C4-2B (cell line): Measurements from ENCODE around the gene SYT2.

Source experiments
- H3K27ac ChIP-seq: fragments of 450-650 bp; 2 replicates; pipeline ENCODE4 v1.5.1; 2017
- CTCF ChIP-seq: fragments of 450-650 bp; conservative IDR thresholded peaks from 2 replicates; pipeline ENCODE4 v1.5.1; 2017; ENCODE audit warnings: mild to moderate bottlenecking
- ZFX ChIP-seq: fragments of 450-650 bp; IDR thresholded peaks from 2 replicates; pipeline ENCODE4 v1.6.1; 2017

SYT2 gene

DNA sequence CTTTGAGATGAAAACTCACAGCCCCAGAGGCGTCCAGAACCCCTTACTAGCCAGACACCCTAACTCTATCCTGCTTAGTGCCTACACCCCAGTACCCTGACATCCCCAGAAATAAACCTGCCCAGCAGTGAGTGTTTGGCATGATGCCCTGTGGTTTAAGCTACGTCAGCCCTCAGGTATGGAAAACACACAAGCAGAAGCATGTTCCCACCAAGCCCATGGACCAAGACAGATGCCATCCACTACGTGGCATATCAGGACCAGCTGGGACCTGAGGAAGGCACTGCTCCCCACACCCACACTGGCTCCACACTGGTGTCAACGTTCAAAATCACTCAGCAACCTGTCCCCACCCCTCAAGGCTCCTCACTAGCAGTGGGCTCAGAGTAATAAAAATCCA is 116.4 kb downstream of the SYT2 start:
- no peak overlapping the region for H3K27ac ChIP-seq
- TF ChIP-seq ZFX (no peak), CTCF (no peak)

DNA sequence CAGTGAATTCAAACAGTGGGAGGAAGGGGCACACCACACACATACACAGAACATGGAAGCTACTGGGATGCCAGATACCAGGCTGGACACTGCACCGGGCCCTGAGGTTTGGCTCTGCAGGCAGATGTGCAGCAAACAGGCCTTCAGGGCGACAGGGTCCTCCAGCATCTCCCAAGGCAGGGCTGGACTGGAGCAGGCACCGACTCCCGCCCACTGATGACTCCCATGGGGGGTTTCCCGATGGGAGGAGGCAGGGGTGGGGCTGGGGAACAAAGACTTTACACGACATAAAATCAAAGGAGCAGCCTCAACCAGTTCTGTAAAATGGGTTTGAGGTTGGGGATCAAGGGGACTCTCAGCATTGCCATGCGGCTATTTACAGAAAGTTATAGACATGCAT is 118.1 kb downstream of the SYT2 start:
- TF ChIP-seq CTCF = no peak
- TF ChIP-seq ZFX = no peak
- no peak overlapping the region for H3K27ac ChIP-seq

GRCh38 chr1:202591515-202591914 is 118.7 kb downstream of the SYT2 start:
- TF ChIP-seq ZFX (no peak), CTCF (no peak)
- H3K27ac ChIP-seq = no peak overlapping the region

- H3K27ac ChIP-seq = no peak overlapping the region
- TF ChIP-seq CTCF = no peak
- TF ChIP-seq ZFX = no peak
Observed at GRCh38 chr1:202590975-202591411, 119.3 kb downstream of the SYT2 start.

DNA sequence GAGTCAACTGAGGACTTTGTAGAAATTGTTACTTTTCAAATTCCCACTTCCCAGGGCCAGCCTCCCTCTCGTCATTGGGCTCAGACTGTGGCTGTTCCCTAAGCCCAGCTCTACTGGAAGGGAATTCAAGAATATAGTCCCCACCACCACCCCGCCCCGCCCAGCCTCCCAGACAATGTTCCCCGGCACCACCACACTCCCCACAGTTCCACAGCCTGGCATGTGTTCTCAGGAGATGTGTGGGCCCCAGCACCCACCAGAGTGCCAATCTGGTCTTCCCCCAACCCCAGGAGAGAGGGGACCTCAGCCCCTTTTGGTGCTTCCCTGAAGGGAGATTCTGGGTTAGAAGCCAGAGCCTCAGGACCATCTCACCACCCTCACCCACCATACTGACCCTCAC is 120.1 kb downstream of the SYT2 start:
- H3K27ac ChIP-seq = no peak overlapping the region
- no peak for TF ChIP-seq CTCF
- no peak for TF ChIP-seq ZFX

- TF ChIP-seq ZFX (no peak), CTCF (no peak)
- no peak overlapping the region for H3K27ac ChIP-seq
Observed at GRCh38 chr1:202589190-202589930, 120.9 kb downstream of the SYT2 start.

GRCh38 chr1:202588503-202589189 is 121.6 kb downstream of the SYT2 start:
- TF ChIP-seq CTCF (no peak), ZFX (no peak)
- no peak overlapping the region for H3K27ac ChIP-seq
